Measurements from ENCODE around the gene METRN.
A peak's percentile ranks its signal among the peaks of the same experiment; 100 is the strongest.

METRN gene

GRCh38 chr16:682493-683395 is 32.2 kb upstream of the METRN start (continued):
- no peak for TF ChIP-seq ZNF394 (tag by site-specific recombination; IDR thresholded peaks at IDR 0.05; ENCODE audit: borderline replicate concordance)
- TF ChIP-seq PRDM10 (tag by site-specific recombination; IDR thresholded peaks at IDR 0.05): peak; percentile 91
- no peak for TF ChIP-seq ZSCAN16 (tag by site-specific recombination; IDR thresholded peaks at IDR 0.05)
- 0 out of 2 replicates have a peak, but pooled peaks have one; percentile 6 for TF ChIP-seq KLF9 (tag by site-specific recombination; IDR thresholded peaks at IDR 0.05; ENCODE audit: low read depth)
- no peak for TF ChIP-seq EGR2 (tag by site-specific recombination; IDR thresholded peaks at IDR 0.05; ENCODE audit: low read depth)
- TF ChIP-seq ZNF184 (tag by site-specific recombination; IDR thresholded peaks at IDR 0.05): no peak
- no peak for TF ChIP-seq ZBTB20 (tag by site-specific recombination; IDR thresholded peaks at IDR 0.05)
- TF ChIP-seq ZNF274 (IDR thresholded peaks at IDR 0.05; ENCODE audit: low read length): no peak
- TF ChIP-seq ZNF274 (tag by site-specific recombination; IDR thresholded peaks at IDR 0.05; ENCODE audit: borderline replicate concordance): no peak
- TF ChIP-seq KLF1 (tag by site-specific recombination; IDR thresholded peaks at IDR 0.05): peak; percentile 37; the same call in 1 of the 2 replicates
- TF ChIP-seq TRIM28 (IDR thresholded peaks at IDR 0.05; ENCODE audit: borderline replicate concordance, low read length): no peak
- TF ChIP-seq PRDM2 (tag by site-specific recombination; IDR thresholded peaks at IDR 0.05; ENCODE audit: borderline replicate concordance): peak; percentile 43; the same call in 1 of the 2 replicates
- 0 out of 2 replicates have a peak, but pooled peaks have one; percentile 16 for TF ChIP-seq ZBTB1 (tag by site-specific recombination; IDR thresholded peaks at IDR 0.05)
- peak; percentile 20; the same call in 1 of the 2 replicates for TF ChIP-seq ZNF561 (tag by site-specific recombination; IDR thresholded peaks at IDR 0.05; ENCODE audit: borderline replicate concordance)
- no peak for TF ChIP-seq SCRT2 (tag by site-specific recombination; IDR thresholded peaks at IDR 0.05)
- TF ChIP-seq ELK4 (IDR thresholded peaks at IDR 0.05; ENCODE audit: borderline replicate concordance, low read depth, low read length): no peak
- TF ChIP-seq ZNF302 (tag by site-specific recombination; IDR thresholded peaks at IDR 0.05; ENCODE audit: low read depth): no peak
- no peak for TF ChIP-seq ZBTB44 (tag by site-specific recombination; IDR thresholded peaks at IDR 0.05)
- TF ChIP-seq ZBTB8A (tag by site-specific recombination; IDR thresholded peaks at IDR 0.05): no peak
- no peak for TF ChIP-seq ZNF366 (tag by site-specific recombination; conservative IDR thresholded peaks at IDR 0.05)
- TF ChIP-seq KLF17 (tag by site-specific recombination; IDR thresholded peaks at IDR 0.05): peak; percentile 33; the same call in 1 of the 2 replicates
- TF ChIP-seq ZNF658 (tag by site-specific recombination; IDR thresholded peaks at IDR 0.05): no peak
- no peak for TF ChIP-seq REPIN1 (tag by site-specific recombination; IDR thresholded peaks at IDR 0.05; ENCODE audit: low read depth)

Data from HEK293 (cell line).